Urothelium cell line (cell line): ENCODE measurements around the gene LSM7.
"Not testable (repeated sequence)": the region's sequence is repeated elsewhere in the genome, so short reads cannot be mapped to it uniquely, and the experiment has no call there.

Experiments used
- DNase-seq: peaks from one replicate; pipeline ENCODE4 v3.0.0; 2011; ENCODE audit warnings: low spot score, mixed read lengths
- FAIRE-seq: peaks from 2 replicates; lab custom pipeline; 2011; peaks lifted over from hg19 to GRCh38; lab: Jason Lieb, UNC

LSM7 gene

GRCh38 chr19:2355168-2356035, 27.0 kb upstream of the LSM7 start:
- FAIRE-seq (no peak), DNase-seq (no peak)

GRCh38 chr19:2354670-2355069, 26.3 kb upstream of the LSM7 start:
- FAIRE-seq (no peak), DNase-seq (no peak)

GRCh38 chr19:2353887-2354592, 25.7 kb upstream of the LSM7 start:
- no peak for FAIRE-seq
- no peak for DNase-seq

GRCh38 chr19:2353159-2353886, 24.9 kb upstream of the LSM7 start:
- DNase-seq (no peak), FAIRE-seq (no peak)

- FAIRE-seq (no peak), DNase-seq (no peak)
Observed at GRCh38 chr19:2352121-2352520, 23.7 kb upstream of the LSM7 start.

- no peak for FAIRE-seq
Observed at GRCh38 chr19:2351591-2351990, 23.2 kb upstream of the LSM7 start.

GRCh38 chr19:2350656-2351055, 22.3 kb upstream of the LSM7 start:
- DNase-seq: no peak
- FAIRE-seq: no peak

More at GRCh38 chr19:2351591-2351990, 23.2 kb upstream of the LSM7 start:
- no peak for DNase-seq

- not testable (repeated sequence) for DNase-seq, FAIRE-seq
Observed at GRCh38 chr19:2349818-2350217, 21.4 kb upstream of the LSM7 start.

- FAIRE-seq: no peak
- DNase-seq: no peak
Observed at GRCh38 chr19:2345794-2346663, 17.6 kb upstream of the LSM7 start.

GRCh38 chr19:2345076-2345475, 16.7 kb upstream of the LSM7 start:
- no peak for DNase-seq
- FAIRE-seq: no peak

GRCh38 chr19:2344381-2344870, 16.0 kb upstream of the LSM7 start:
- no peak for FAIRE-seq
- DNase-seq: no peak

GRCh38 chr19:2343289-2343982, 15.1 kb upstream of the LSM7 start:
- FAIRE-seq (no peak), DNase-seq (no peak)

- DNase-seq: no peak
- no peak for FAIRE-seq
Observed at GRCh38 chr19:2342656-2343288, 14.4 kb upstream of the LSM7 start.

GRCh38 chr19:2341982-2342381, 13.6 kb upstream of the LSM7 start:
- DNase-seq: no peak
- no peak for FAIRE-seq

GRCh38 chr19:2341244-2341751, 12.9 kb upstream of the LSM7 start:
- no peak for FAIRE-seq

GRCh38 chr19:2340496-2341243, 12.3 kb upstream of the LSM7 start:
- FAIRE-seq (no peak), DNase-seq (no peak)

More at GRCh38 chr19:2341244-2341751, 12.9 kb upstream of the LSM7 start:
- DNase-seq: no peak

- FAIRE-seq: no peak
Observed at GRCh38 chr19:2339644-2340310, 11.4 kb upstream of the LSM7 start.

More at GRCh38 chr19:2339644-2340310, 11.4 kb upstream of the LSM7 start:
- DNase-seq: no peak
